Left lung (tissue), 10 donors: ENCODE data around the gene SPIN2B. TPM values are rescaled to one million over a fixed set of nuclear protein-coding genes. Genes with fewer than 3 reads are reported as not detected.

Experiments used
- ATAC-seq: fragments of 200-7000 bp; cut with Tn5 transposase; one replicate; pipeline ENCODE4 v1.9.1; 2020; ENCODE audit warnings: moderate library complexity
- DNase-seq, 4 donors: peaks; one replicate each; pipeline ENCODE4 v3.0.0-alpha.2; 2013 to 2020
- H3K27ac ChIP-seq, 2 donors: fragments of 200-600 bp; sonication (generic) in 1 of 2; one replicate each; pipeline versions ENCODE4 v1.5.0 to v1.8.0; 2020 to 2021
- H3K27me3 ChIP-seq, 2 donors: fragments of 200-600 bp; sonication (generic) in 1 of 2; one replicate each; pipeline versions ENCODE4 v1.5.0 to v1.8.0; 2020 to 2021
- H3K36me3 ChIP-seq, 2 donors: fragments of 200-600 bp; sonication (generic) in 1 of 2; one replicate each; pipeline versions ENCODE4 v1.5.0 to v1.8.0; 2020 to 2021
- H3K4me1 ChIP-seq, 2 donors: fragments of 200-600 bp; one replicate each; pipeline ENCODE4 v1.8.0; 2021
- H3K4me3 ChIP-seq, 2 donors: fragments of 200-600 bp; sonication (generic) in 1 of 2; one replicate each; pipeline versions ENCODE4 v1.5.0 to v1.8.0; 2020 to 2021; ENCODE audit warnings: mild to moderate bottlenecking in 1 of 2
- H3K9me3 ChIP-seq, 2 donors: fragments of 200-600 bp; sonication (generic) in 1 of 2; one replicate each; pipeline versions ENCODE4 v1.5.0 to v1.8.0; 2020 to 2021
- intact Hi-C, 2 donors: fragments of 100-400 bp; cut with DNase I; formaldehyde crosslinking; loops; one replicate each; pipeline versions ENCODE4 v1.11.2 to v1.14.2; 2022
- polyA plus RNA-seq, 6 donors: library from polyadenylated mRNA; unstranded; fragments of 120-200 nt; gene quantifications; one replicate each; pipeline ENCODE4 v1.2.1, GENCODE V29; 2013; ENCODE audit not compliant: insufficient read length in 6 of 6
- total RNA-seq, 2 donors: library from RNA; stranded (reverse); fragmentation: NEBNext Ultra II Directional; extraction: Animal tissue kit (Norgen Biotek cat#: 25700); gene quantifications; one replicate each; pipeline ENCODE4 v1.2.1, GENCODE V29; 2021
- TF ChIP-seq, protein P1 (sequence below), 2 donors: fragments of 200-600 bp; sonication (generic) in 1 of 2; IDR thresholded peaks; one replicate each; pipeline versions ENCODE4 v1.5.0 to v1.8.0; 2021; ENCODE audit warnings: antibody characterized with exemption in 2 of 2
- donor health status: DM: no; HTN: yes; CAD: no.
- donor health status: DM: no; HTN: no; CAD: no.

Gene SPIN2B
- total and polyA plus RNA-seq, 8 donors: 8.7 to 21.9 (median 19.1) TPM

DNA sequence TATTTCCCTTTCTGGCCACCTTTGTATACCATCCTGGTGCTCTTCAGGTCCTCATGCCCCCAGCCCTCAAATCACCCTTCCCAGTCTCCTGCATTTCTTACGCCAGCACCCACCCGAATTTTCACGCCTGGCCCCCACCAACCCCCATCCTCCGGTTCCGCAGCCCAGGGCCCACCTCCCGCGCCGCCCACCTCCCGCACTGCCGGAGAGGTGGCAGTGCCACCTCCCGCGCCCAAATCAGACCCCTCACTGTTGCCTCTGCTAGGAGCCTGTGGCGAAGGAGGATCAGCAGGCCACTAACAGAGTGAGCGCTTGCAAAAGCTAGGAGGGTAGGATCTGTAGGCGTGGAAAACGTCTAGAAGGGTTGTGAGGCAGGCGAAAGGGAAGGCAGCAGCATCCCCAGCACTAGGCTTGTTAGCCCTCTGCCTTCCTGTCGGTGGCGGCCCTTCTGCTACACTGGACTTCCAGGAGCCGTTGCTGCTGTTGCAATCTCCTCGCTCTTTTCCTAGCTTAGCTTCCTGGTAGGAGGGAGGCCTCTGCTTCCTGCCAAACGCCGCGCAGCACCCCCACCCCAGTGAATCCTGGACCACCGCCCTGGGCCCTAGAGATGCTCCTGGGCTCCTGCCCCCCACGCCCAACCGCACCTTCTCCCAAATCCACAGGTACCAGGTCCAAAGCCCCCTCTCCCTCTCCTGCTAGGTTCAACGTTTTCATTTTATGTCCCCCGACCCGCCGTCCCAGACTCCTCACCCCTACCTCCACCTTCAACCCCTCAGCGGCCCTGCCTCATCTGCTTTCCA is 51.0 kb downstream of the SPIN2B start:
- no peak overlapping the region for H3K4me3 ChIP-seq
- no peaks in the 10 kb centered on the region for H3K36me3 ChIP-seq
- no peaks in the 10 kb centered on the region for H3K9me3 ChIP-seq
- intact Hi-C loops: no loop called here
- H3K27ac ChIP-seq: no peak overlapping the region
- DNase-seq (no peak), ATAC-seq (no peak)
- H3K4me1 ChIP-seq: no peaks in the 10 kb centered on the region
- no peaks in the 10 kb centered on the region for H3K27me3 ChIP-seq
- TF ChIP-seq, protein P1, sequence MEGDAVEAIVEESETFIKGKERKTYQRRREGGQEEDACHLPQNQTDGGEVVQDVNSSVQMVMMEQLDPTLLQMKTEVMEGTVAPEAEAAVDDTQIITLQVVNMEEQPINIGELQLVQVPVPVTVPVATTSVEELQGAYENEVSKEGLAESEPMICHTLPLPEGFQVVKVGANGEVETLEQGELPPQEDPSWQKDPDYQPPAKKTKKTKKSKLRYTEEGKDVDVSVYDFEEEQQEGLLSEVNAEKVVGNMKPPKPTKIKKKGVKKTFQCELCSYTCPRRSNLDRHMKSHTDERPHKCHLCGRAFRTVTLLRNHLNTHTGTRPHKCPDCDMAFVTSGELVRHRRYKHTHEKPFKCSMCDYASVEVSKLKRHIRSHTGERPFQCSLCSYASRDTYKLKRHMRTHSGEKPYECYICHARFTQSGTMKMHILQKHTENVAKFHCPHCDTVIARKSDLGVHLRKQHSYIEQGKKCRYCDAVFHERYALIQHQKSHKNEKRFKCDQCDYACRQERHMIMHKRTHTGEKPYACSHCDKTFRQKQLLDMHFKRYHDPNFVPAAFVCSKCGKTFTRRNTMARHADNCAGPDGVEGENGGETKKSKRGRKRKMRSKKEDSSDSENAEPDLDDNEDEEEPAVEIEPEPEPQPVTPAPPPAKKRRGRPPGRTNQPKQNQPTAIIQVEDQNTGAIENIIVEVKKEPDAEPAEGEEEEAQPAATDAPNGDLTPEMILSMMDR (IDR thresholded peaks at IDR 0.05): no peak

Other genes starting within 250 kb of the SPIN2B start
- 10 to 100 TPM; 10.0 to 10.3 TPM for gene SPIN3, start 126.0 kb downstream of the SPIN2B start, total RNA-seq
- 10 to 100 TPM; 24.7 to 32.7 (median 28.2) TPM for gene SPIN3, start 126.0 kb downstream of the SPIN2B start, polyA plus RNA-seq
- gene SPIN2A, start 15.8 kb upstream of the SPIN2B start, total RNA-seq: under 1 TPM; 0.60 to 0.64 TPM
- gene SPIN2A, start 15.8 kb upstream of the SPIN2B start, polyA plus RNA-seq: 1 to 10 TPM; 2.7 to 4.0 (median 3.5) TPM
- gene FAAH2, start 165.2 kb upstream of the SPIN2B start, total RNA-seq: 1 to 10 TPM; 5.0 to 6.2 TPM
- 1 to 10 TPM; 6.3 to 9.6 (median 6.6) TPM for gene FAAH2, start 165.2 kb upstream of the SPIN2B start, polyA plus RNA-seq